Sigmoid colon (tissue), 4 donors: ENCODE measurements around the gene FGGY.

ENCODE experiments used
- CTCF ChIP-seq, 4 experiments: fragments of 450-650 bp in 3 of 4; fragments of 200-600 bp in 1 of 4; IDR thresholded peaks; one replicate each; pipeline ENCODE4 v1.5.1; 2016 to 2019; ENCODE audit warnings: antibody characterized with exemption in 4 of 4, mild to moderate bottlenecking in 3 of 4, moderate library complexity in 2 of 4
- EP300 ChIP-seq, 4 donors: sonication (generic); formaldehyde crosslinking; IDR thresholded peaks; one replicate each; pipeline ENCODE4 v1.6.1; 2017; ENCODE audit warnings: antibody characterized with exemption in 4 of 4

- TF ChIP-seq CTCF (IDR thresholded peaks at IDR 0.05) (no peak), EP300 (IDR thresholded peaks at IDR 0.05) (no peak)
These were observed 21.5 kb downstream of the FGGY start for GRCh38 chr1:59318271-59318860.
